Stimulated activated CD4-positive, alpha-beta T cell treated with anti-CD3 and anti-CD28 coated beads, Interleukin-1b, Interleukin-23, amount 100 ng/mL, for 1 hour (primary cell): Measurements from ENCODE around the gene DNAH7.
"Not testable (repeated sequence)": the region's sequence is repeated elsewhere in the genome, so short reads cannot be mapped to it uniquely, and the experiment has no call there.

Experiments used
- DNase-seq, 2 donors: peaks; one replicate each; pipeline ENCODE4 v3.0.0-alpha.2; 2020; ENCODE audit warnings: low read depth in 2 of 2

Gene DNAH7

DNA sequence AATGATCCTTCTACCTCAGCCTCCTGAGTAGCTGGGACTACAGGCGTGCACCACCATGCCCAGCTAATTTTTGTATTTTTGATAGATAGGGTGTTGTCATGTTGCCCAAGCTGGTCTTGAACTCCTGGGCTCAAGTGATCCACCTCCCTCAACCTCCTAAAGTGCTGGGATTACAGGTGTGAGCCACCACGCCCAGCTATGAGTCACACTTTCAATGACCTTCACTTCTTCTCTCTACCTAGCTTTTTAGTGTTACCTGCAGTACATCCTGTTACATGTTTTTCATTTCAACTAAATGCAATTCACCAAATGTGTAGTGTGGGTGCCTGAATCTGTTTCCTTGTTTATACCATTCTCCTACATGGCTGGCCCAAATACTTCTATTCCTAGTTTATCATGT lies 347.6 kb downstream of the DNAH7 start:
- DNase-seq: no peak

DNA sequence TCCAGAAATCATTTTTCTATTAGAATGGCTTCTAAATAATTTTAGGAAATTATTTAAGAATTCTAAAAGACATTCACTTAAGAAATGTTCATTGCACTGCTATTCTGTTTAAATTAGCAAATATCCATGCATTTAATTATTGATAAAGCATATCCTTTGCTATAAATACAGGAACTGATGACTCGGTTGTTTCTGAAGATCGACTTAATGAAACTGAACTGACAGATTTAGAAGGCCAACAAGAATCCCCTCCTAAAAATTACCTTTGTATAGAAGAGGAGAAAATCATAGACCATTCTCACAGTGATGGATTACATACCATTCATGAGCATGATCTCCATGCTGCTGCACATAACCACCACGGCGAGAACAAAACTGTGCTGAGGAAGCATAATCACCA lies 352.2 kb downstream of the DNAH7 start:
- no peak for DNase-seq

DNA sequence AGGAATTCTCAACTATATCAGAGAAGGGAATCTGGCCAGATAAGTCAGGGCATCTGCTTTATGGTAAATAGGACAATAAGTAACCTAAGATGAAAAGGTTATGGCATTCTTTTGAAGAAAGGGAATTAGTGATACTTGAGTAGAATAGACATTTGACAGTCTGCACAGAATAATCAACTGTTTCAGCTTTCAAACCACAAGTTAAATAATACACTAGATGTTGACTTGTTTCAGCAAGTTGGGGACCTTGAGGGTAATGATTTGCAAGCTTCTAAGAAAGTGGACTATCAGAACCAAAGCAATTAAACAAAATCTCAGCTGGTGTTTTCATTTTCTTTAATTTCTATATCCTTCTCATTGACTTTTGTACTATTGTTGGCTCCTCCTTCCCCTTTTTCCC lies 357.2 kb downstream of the DNAH7 start:
- DNase-seq: no peak

DNA sequence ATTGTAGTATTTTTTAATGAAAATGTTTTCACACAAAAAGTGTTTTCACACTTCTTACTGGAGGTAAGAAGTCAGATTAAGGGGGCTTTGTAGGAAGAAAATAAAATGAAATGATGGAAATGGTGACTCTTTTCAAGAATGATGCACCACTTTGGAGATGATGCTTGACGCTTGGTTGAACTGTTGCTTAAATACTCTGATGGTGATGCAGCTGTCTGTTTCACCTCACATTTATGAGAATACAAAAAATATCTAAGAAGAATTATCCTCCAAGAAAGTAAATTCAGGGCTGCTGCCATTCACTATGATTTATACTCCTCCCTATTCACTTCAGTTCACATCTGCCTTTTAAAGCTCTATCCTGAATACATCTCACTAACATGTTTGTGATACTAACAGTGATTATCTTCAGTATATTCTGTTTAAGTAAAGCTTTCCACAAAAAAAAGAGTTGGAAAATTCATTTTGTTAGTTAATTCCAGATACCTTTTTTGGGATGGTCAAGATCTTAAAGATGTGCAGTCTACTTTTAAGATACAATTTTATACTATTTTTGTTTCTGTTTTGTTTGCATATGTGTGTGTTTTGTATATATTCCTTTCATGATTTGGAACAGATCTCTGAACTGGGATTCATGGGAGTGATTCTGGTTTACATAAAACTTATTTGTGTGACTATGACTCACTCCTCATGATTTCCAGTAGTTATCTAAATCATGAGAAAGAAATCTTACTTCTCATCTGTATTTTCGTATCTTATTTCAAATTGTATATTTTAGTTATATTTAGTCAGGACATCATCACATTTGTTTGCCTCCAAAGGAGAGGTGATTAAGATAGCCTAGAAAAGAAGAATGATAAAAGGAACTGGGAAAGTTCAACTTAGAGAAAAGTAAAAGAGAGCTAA lies 358.5 kb downstream of the DNAH7 start:
- DNase-seq: no peak

DNA sequence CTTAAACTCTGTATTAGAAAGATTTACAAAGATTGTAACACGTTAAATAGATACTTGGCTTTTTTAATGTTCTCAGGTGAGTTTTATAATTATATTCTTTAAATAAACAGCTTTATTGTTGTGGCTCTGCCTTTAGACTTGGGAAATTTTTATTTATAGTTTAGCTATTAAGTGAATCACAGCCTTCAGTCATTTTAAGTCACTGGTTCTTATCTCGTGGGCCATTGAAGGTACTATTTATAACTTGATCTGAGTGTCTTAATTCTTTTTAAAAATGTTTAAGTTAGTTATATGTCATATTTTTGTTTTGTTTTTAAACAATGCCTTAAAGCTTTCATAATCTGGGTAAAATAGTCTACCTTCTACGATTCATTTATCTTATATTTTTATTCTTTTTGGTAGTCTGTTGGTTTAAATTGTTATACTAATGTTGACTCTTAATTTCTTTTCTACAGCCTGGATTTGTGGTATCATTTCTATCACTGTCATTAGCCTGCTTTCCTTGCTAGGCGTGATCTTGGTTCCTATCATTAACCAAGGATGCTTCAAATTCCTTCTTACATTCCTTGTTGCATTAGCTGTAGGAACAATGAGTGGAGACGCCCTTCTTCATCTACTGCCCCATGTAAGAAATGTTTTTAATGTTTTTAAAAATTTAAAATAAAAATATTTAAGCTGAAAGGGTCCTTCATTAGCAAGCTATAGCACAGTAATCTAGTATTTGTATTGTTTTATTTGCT lies 362.3 kb downstream of the DNAH7 start:
- DNase-seq: no peak

DNA sequence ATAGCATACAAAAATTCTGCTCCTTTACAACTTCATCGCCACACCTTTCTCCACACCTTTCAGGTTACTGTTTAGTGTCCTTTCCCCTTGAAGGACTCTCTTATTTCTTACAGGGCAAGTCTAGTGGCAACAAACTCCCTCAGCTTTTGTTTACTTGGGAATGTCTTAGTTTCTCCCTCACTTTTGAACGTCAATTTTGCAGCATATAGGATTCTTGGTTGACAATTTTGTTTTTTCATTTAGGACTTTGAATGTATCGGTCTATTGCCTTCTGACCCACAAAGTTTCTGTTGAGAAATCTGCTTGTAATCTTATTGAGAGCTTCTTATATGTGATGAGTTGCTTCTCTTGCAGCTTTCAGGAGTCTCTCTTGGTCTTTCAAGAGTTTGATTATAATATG lies 368.2 kb downstream of the DNAH7 start:
- DNase-seq: no peak

DNA sequence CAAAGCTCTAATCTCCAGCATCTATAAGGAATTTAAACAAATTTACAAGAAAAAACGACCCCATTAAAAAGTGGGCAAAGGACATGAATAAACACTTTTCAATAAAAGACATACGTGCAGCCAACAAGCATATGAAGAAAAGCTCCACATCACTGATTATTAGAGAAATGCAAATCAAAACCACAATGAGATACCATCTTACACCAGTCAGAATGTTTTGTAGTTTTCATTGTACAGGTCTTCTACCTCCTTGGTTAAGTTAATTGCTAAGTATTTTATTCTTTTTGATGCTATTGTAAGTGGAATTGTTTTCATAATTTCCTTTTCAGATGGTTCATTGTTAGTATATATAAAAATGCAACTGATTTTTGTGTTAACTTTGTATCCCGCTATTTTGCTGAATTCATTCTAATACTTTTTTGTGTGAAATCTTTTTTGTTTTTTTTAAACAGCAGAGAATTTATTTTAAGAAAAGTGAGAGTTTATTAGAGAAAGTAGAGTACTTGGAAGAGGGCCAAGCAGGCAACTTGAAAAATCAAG lies 370.9 kb downstream of the DNAH7 start:
- no peak for DNase-seq

DNA sequence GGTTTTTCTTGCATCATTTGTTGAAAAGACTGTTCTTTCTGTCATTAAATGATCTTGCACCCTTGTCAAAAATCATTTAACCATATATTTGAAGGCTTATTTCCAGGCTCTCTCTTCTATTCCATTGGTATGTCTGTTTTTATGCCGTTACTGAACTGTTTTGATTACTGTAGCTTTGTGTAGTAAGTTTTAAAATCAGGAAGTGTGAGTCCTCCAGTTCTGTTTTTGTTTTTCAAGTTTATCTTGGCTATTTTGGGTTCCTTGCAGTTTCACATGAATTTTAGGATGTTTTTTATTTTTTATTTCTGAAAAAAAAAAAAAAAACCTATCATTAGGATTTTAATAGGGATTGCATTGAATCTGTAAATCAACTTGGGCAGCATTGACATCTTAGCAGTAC lies 372.6 kb downstream of the DNAH7 start:
- DNase-seq: no peak

DNA sequence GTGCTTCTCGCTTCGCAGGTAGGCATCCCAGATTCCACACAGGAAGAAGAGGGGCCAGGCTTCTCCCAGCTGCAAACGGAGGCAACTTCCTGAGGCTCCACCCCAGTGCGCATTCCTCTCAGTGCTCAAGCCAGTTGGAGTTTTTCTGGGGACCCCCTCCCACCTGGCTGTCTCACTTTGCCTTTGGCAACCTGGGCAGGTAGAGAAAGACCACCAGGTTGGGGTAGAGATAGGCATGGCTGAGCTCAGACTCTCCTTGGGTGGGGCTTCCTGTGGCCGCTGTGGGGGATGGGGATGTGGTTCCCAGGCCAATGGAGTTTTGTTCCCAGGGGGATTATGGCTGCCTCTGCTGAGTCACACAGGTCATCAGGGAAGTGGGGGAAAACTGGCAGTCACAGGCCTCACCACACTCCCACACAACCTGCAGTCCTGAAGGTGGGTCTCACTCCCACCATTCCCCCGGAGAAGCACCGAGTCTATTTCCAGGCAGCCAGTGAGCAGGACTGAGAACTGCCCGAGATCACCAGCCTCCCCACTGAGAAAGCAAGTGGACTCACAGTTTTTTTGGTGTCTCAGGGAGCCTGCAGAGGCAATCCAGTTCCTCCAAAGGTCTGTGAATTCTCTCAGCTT lies 373.5 kb downstream of the DNAH7 start:
- DNase-seq: no peak

DNA sequence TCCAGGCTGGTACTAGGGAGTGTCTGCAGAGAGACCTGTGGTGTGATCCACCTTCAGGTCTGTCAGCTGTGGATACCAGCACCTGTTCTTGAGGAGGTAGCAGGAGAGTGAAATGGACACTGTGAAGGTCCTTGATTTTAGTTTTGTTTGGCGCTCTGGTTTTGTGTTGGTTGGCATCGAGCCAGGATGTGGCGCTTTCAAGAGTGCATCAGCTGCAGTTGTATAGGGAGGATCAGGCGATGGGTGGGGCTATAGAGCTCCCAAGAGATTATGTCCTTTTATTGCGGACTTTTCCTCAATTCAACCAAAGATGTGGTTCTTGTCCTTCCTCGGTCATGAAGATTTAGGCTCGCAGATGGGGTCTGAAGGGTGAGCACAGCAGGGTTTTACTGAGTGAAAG lies 374.1 kb downstream of the DNAH7 start:
- DNase-seq: no peak

DNA sequence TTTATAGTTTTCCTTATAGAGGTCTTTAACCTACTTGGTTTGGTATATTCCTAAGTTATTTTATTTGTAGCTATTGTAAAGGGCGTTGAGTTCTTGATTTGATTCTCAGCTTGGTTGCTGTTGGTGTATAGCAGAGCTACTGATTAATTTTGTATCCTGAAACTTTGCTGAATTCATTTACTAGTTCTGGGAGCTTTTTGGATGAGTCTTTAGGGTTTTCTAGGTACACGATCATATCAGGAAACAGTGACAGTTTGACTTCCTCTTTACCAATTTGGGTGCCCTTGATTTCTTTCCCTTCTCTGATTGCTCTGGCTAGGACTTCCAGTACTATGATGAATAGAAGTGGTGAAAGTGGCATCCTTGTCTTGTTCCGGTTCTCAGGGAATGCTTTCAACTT lies 376.1 kb downstream of the DNAH7 start:
- DNase-seq: not testable (repeated sequence)
